ENCODE data around the gene KATNAL2.

- no peak for TF ChIP-seq GATA2 (IDR thresholded peaks at IDR 0.05; ENCODE audit: low read depth, low read length)
- no peak for TF ChIP-seq GATA3 (IDR thresholded peaks at IDR 0.05; ENCODE audit: low read depth, low read length)
These were observed 32.8 kb downstream of the KATNAL2 start for GRCh38 chr18:46950064-46950656.
